RWPE2 (cell line): ENCODE results near the gene KPNA6.
"Not testable (repeated sequence)": the region's sequence is repeated elsewhere in the genome, so short reads cannot be mapped to it uniquely, and the experiment has no call there.

ENCODE experiments used
- ATAC-seq: fragments of 200-7000 bp; cut with Tn5 transposase; 3 replicates; pipeline ENCODE4 v1.9.1; 2021; ENCODE audit warnings: low read depth
- DNase-seq: peaks from one replicate; pipeline ENCODE4 v3.0.0-alpha.2; 2020; ENCODE audit warnings: low spot score
- H3K27ac ChIP-seq: fragments of 450-650 bp; 2 replicates; pipeline ENCODE4 v1.5.1; 2017; ENCODE audit warnings: mild to moderate bottlenecking; ENCODE audit not compliant: poor library complexity, severe bottlenecking
- H3K27me3 ChIP-seq: fragments of 250-450 bp; sonication (Bioruptor Pico); 2 replicates; pipeline ENCODE4 v1.5.1; 2021; ENCODE audit warnings: mild to moderate bottlenecking, moderate library complexity; ENCODE audit not compliant: insufficient read depth, poor library complexity, severe bottlenecking
- H3K36me3 ChIP-seq: fragments of 250-450 bp; sonication (Bioruptor Pico); 2 replicates; pipeline ENCODE4 v1.5.1; 2020; ENCODE audit warnings: low read depth, mild to moderate bottlenecking, moderate library complexity
- H3K4me1 ChIP-seq: fragments of 250-450 bp; sonication (Bioruptor Pico); 2 replicates; pipeline ENCODE4 v1.5.1; 2021; ENCODE audit warnings: mild to moderate bottlenecking, moderate library complexity; ENCODE audit not compliant: insufficient read depth, poor library complexity, severe bottlenecking
- H3K4me3 ChIP-seq: fragments of 250-450 bp; sonication (Bioruptor Pico); 2 replicates; pipeline ENCODE4 v1.5.1; 2021; ENCODE audit warnings: mild to moderate bottlenecking, moderate library complexity; ENCODE audit not compliant: severe bottlenecking
- H3K9me3 ChIP-seq: fragments of 250-450 bp; sonication (Bioruptor Pico); 2 replicates; pipeline ENCODE4 v1.5.1; 2021; ENCODE audit warnings: mild to moderate bottlenecking, moderate library complexity; ENCODE audit not compliant: severe bottlenecking
- TF ChIP-seq, protein P1 (sequence below): fragments of 450-650 bp; IDR thresholded peaks from one replicate; pipeline ENCODE4 v1.5.1; 2017; ENCODE audit warnings: mild to moderate bottlenecking, moderate library complexity; ENCODE audit not compliant: poor library complexity, severe bottlenecking

Gene KPNA6

GRCh38 chr1:32126770-32127169, 18.9 kb downstream of the KPNA6 start:
- TF ChIP-seq, protein P1, sequence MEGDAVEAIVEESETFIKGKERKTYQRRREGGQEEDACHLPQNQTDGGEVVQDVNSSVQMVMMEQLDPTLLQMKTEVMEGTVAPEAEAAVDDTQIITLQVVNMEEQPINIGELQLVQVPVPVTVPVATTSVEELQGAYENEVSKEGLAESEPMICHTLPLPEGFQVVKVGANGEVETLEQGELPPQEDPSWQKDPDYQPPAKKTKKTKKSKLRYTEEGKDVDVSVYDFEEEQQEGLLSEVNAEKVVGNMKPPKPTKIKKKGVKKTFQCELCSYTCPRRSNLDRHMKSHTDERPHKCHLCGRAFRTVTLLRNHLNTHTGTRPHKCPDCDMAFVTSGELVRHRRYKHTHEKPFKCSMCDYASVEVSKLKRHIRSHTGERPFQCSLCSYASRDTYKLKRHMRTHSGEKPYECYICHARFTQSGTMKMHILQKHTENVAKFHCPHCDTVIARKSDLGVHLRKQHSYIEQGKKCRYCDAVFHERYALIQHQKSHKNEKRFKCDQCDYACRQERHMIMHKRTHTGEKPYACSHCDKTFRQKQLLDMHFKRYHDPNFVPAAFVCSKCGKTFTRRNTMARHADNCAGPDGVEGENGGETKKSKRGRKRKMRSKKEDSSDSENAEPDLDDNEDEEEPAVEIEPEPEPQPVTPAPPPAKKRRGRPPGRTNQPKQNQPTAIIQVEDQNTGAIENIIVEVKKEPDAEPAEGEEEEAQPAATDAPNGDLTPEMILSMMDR: no peak
- H3K27ac ChIP-seq: no peak overlapping the region
- peaks cover 26% of the 10 kb centered on the region for H3K36me3 ChIP-seq
- no peak for ATAC-seq
- no peaks in the 10 kb centered on the region for H3K4me1 ChIP-seq
- no peaks in the 10 kb centered on the region for H3K27me3 ChIP-seq
- no peak for DNase-seq
- no peak overlapping the region for H3K4me3 ChIP-seq
- H3K9me3 ChIP-seq: no peaks in the 10 kb centered on the region

DNA sequence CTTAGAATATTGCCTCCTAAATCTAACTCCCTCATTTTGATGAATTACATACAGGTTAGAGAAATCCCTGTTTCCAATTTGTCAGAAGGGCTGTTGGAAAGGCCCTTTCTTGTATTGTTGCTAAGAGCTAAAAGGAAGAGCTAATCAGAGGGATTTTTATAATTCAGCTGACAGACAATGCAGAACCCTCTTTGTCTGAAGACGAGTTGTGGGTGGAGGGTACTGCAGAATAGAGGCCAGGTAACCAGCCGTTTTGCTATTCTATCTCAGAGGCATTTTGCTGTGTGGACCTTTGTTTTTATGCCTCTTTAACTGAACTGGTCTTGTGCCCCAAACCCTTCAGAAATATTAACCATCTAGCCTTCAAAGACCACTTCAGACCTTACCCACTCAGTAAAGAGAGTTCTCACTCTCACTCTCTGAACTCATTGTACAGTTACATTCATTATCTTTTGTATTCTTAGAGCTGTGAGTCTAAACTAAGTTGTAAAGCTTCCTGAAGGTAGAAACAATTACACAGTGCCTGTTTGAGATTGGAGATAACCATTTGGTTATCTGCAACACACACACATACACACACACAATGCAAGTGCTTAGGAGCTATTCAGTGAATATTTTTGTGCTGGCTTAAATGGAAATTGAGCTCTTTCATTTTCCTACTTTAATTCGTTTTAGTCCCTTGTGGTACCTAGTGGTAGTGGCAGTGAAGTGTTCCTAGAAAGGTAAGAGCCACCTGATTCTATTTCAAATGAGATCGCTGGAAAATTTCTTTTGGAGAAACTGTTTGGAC, 19.7 kb downstream of the KPNA6 start:
- TF ChIP-seq, protein P1: no peak
- H3K36me3 ChIP-seq: peaks cover 30% of the 10 kb centered on the region
- no peak overlapping the region for H3K4me3 ChIP-seq
- no peaks in the 10 kb centered on the region for H3K27me3 ChIP-seq
- no peaks in the 10 kb centered on the region for H3K9me3 ChIP-seq
- peaks cover 5% of the 10 kb centered on the region for H3K4me1 ChIP-seq
- no peak overlapping the region for H3K27ac ChIP-seq
- ATAC-seq (no peak), DNase-seq (no peak)

- no peak overlapping the region for H3K4me3 ChIP-seq
- H3K9me3 ChIP-seq: no peaks in the 10 kb centered on the region
- H3K36me3 ChIP-seq: peaks cover 30% of the 10 kb centered on the region
- no peaks in the 10 kb centered on the region for H3K27me3 ChIP-seq
- TF ChIP-seq, protein P1: no peak
- H3K4me1 ChIP-seq: peaks cover 11% of the 10 kb centered on the region
- ATAC-seq: no peak
- no peak for DNase-seq
- H3K27ac ChIP-seq: no peak overlapping the region
Observed at GRCh38 chr1:32128479-32128878, 20.6 kb downstream of the KPNA6 start.

- ATAC-seq (no peak), DNase-seq (no peak)
- Histone ChIP-seq H3K9me3 (no peaks in the 10 kb centered on the region), H3K36me3 (peaks cover 30% of the 10 kb centered on the region), H3K27ac (no peak overlapping the region), H3K27me3 (no peaks in the 10 kb centered on the region), H3K4me1 (peaks cover 13% of the 10 kb centered on the region), H3K4me3 (no peak overlapping the region)
- TF ChIP-seq, protein P1: no peak
Observed at GRCh38 chr1:32128964-32129363, 21.1 kb downstream of the KPNA6 start.

- DNase-seq, H3K9me3 ChIP-seq, H3K4me3 ChIP-seq, ATAC-seq, H3K27me3 ChIP-seq: not testable (repeated sequence)
- Histone ChIP-seq H3K27ac (peak overlapping the region; percentile 77), H3K4me1 (peaks cover 18% of the 10 kb centered on the region), H3K36me3 (peaks cover 22% of the 10 kb centered on the region)
Observed at GRCh38 chr1:32133950-32134280, 26.1 kb downstream of the KPNA6 start.
